ENCODE results near the gene PBRM1.

PBRM1 gene

DNA sequence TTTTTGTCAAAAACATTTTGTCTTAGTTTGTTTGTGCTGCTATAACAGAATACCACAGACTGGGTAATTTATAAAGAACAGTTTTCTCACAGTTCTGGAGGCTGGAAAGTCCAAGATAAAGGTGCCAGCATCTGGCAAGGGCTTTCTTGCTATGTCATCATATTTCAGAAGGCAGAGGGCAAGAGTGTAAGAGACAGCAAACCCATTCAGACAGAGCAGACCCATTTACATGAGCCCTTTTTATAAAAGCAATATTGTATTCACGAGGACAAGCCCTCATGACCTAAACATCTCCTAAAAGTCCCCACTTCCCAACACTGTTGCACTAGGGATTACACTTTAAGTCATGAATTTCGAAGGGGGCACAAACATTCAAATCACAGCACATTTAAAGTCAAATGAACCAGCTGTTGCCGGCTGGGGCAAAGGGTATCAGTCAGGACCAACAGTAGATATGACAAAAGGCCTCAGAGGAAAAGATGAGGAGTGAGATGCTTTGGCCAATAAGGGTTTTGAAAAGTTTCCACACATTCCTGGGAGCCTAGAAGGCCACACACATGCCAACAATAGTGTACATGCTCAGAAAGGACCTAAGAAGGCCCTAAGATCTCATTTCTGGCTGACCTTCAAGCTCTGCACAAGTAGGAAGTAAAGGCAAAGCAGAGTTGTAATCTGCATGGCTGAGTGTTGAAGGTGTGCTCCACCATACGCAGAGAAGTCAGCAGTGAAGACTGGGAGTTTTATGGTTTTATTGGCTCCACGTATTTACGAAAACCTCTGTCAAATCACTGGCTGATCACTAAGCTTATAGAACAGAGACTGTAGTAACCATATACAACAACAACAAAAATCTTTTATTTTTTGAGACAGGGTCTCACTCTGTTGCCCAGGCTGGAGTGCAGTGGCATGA, 111.4 kb downstream of the PBRM1 start:
- DNase-seq, result no peak

DNA sequence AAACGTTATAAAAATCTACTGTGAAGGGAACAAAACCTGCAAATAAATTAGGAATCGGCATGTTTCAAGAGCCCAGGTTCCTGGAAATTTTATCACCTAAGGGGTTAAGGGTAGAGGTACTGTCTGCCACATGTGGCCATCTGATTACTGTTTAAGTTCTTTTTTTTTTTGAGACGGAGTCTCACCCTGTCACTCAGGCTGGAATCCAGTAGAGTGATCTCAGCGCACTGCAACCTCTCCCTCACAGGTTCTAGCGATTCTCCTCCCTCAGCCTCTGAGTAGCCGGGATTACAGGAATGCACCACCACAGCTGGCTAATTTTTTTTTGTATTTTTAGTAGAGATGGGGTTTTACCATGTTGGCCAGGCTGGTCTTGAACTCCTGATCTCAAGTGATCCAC, 113.5 kb downstream of the PBRM1 start:
- DNase-seq, result no peak

DNA sequence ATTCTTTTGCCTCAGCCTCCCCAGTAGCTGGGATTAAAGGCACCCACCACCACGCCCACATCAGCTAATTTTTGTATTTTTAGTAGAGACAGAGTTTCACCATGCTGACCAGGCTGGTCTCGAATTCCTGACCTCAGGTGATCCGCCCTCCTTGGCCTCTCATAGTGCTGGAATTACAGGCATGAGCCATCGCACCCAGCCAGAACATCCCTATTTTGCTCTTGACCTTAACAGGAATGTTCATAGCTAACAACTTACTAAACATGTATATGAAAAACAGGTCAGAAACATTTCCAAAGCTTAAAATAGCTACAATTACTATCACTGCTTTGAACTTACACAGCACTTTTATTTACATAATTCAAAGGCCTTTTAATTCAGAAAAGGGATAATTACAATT, 115.6 kb downstream of the PBRM1 start:
- DNase-seq, result no peak

DNA sequence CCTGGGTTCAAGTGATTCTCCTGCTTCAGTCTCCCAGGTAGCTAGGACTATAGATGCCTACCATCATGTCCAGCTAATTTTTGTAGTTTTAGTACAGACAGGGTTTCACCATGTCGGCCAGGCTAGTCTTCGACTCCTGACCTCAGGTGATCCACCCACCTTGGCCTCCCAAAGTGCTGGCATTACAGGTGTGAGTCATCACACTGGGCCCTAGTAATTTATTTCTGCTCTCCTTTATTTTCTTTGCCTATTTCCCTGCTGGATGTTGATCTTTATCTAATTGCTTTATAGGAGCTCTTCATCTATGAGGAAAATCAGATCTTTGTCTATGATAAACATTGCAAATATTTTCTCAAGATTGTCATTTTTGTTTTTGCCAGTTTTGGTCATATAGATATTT, 117.6 kb downstream of the PBRM1 start:
- DNase-seq, result no peak

DNA sequence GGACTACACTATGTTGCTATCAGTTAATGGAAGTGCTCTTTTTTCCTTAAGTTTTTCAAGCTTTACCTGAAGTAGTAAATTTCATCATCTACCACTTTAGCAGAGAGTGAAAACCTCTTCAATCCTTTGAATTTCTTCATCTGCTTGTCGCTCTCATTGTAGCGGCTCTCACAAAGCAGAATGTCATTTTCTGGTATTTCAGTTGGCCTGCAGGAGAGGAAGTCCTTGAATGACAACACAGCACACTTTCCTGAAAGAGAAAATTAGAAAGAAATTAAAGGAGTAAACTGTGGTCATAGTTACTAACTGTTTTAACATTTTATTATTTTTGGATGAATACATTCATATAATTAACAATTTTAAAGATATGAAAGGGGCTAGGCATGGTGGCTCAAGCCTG, 121.7 kb downstream of the PBRM1 start:
- no peak for DNase-seq

DNA sequence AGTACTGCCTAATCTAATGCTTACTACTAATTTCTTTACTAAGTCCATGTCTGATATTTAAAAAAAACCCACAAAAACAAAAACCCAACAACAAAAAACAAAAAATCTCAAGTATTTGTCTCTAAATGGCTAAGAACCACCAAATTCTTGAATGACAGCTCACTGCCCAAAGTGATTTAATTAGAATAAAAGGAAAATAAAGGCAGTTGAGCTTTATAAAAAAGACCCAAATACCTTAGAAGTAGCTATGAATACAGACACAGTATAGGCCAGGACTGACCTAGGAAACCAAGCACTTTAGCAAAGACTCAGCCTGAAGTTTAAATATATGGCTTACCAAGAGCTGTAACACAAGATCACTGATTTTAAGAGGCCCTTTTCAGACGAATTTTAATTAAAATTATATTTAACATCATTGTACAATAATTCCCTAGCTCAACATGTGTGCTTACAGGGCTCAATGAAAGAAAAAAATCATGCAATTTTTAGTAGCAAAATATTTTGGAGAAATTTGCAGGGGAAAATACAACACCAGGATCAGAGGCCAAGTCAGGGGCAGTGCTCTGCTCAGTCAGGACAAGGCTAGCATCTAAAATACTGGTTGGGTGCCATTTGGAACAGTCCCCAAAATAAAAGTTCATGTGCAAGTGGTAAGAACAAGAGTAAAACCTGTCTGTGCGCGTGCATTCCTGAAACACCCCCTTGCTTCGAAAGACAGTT, 124.5 kb downstream of the PBRM1 start:
- DNase-seq, result no peak

DNA sequence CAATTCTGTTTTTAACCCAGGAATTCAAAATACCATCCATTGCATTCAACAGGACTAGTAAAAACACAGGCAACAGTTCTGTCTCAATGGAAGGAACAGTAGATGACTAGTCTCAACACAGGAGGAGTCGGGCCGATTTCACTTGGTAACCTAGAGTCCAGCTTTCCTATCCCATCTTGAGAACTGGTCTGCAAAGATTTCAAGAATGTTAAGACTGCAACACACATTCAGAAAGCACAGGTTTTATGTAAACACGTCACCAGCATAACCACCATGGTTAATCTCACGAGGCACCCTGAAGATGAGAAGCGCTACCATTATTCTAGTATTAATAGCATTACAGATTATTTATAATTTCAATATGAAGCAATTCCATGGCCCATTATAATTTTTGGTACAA, 127.3 kb downstream of the PBRM1 start:
- DNase-seq, result no peak

DNA sequence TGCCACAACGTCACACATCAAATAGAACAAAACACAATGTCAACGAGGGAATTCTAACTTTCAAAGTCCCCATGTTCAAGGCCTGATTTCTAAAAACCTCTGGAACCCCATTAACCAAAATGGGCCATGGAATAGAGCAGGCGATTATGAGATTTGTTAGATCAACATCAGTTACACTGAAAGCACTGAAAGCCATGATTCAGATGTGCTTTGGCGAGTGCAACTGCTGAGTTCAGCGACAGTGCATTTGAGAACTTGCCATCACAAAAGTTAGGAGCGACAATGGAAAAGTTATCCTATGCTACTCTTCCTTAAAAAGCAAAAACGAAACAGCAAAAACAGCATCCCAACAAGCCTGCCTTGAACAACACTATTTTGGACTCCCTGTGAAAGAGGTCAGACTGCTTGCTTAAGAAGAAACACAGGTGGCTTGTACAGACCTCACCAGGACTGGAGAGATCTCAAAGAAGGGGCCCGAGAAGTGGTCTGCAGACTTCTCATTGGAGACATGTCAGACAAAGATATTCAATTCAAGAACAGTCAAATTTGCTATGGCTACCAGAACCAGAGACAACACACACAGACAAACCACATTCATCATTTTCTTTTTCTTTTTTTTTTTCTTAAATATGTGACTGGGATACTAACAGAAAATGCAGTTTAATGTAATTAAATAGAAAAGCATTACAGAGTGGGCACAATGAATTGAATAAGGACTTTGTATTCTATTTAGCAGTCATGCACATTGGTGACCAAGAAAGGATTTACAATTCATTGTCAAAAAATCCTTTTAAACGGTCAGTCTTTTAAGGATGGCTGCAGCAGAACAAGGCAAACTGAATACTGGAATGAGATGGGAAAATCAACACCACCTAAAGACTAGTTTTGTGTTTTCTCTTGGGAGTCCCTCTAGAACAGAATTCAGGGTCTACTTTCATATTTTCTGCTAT, 128.4 kb downstream of the PBRM1 start:
- DNase-seq, result no peak

DNA sequence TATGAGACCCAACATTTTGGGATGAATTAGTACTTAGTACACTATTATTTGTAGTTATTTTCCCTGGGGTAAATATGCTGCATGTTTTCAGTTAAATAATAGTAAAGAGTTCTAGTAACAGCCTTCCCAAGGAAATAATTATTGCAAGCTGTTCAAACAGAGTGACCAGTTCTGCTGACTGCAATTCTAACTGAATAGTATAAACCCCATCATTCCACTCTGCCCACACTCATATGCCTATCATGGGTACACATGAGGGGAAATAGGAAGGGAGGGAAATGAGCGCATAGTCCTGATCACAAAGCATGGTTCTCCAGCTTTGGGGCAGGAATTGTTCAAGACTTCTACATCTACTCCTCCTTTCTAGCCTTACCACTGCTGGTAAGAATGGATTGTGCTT, 130.7 kb downstream of the PBRM1 start:
- no peak for DNase-seq

DNA sequence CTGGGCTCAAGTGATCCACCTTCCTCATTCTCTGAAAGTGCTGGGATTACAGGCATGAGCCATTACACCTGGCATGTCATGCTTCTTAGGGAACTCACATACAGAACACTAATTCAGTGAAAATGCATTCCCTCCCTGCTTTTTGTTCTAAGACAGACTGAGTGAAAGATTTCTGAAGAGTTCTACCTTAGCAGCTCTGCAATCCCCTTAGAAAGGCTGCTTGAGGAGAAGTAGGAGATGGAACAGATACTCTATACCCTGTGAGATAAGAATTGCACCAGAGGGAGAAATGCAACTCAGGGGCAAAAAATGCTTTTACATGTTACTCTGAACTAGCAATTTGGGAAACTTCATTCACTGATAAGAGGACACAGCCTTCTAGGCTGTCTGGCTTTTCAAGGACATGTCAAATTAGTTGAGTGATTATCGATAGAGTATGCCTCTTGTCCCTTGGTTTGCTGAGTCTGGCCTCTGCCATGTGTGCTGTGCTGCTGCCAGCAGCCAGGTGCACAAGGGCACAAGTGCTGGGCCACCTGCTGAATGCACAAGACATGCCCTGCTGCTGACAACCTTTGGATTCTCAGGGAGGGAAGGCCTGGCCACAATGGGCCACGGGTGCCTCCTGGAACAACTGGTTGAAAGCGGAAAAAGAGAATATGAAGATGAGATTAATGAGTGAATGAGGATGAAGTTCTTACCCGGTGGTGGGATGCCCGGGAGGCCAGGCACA, 131.5 kb downstream of the PBRM1 start:
- DNase-seq, result no peak

DNA sequence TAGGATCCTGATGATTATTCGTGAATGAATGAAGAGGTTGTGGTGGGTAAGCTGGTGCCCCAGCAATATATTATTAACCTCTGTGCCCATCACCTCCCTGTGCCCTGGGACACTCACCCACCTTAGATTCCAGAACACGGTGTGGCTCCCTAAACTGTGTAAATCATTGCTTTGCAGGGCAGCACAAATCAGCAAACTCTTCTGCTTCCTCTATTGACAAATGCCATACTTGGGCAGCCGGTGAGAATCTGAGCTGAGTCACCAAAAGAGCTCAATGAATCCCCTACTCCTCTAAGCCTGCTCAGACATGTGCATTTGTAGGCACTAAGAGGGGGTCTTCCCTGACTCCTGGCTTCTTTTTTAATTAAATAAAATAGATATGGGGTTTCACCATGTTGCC, 133.6 kb downstream of the PBRM1 start:
- no peak for DNase-seq

DNA sequence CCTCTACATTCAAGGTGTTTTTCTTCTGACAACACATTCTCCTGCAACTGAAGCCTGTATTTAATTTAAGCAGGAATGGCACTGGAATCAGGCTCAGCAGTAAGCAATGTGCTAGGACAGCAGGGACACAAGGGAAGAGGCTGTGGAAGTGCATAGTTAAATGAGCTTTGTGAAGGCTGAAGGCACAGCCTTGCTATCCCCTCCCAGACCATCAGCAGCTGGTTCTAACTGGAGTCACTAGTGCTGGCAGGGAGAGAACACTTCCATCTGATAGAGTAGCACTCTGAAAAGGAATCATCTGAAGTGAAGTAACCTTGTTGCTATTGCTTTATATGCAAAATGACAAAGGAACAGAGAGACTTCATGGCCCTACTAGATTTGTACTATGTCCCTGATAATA, 134.6 kb downstream of the PBRM1 start:
- no peak for DNase-seq

DNA sequence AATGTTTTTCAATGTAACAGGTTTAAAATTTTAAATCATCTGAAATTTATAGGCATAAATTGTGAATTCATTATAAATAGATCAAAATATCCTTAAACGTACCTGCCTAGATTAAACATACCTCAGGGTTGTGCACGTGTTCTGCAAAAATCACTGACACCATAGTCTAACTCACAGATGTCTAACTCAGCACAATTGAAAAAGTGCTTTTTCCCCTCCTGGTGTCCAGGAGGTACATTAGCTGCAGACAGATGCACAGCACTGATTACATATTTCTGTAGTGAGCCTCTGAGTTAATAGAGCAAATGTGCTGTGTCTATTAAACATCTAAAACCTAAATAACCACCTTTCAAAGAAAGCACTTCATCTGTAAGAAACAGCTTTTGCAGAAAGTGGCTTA, 138.6 kb downstream of the PBRM1 start:
- no peak for DNase-seq

DNA sequence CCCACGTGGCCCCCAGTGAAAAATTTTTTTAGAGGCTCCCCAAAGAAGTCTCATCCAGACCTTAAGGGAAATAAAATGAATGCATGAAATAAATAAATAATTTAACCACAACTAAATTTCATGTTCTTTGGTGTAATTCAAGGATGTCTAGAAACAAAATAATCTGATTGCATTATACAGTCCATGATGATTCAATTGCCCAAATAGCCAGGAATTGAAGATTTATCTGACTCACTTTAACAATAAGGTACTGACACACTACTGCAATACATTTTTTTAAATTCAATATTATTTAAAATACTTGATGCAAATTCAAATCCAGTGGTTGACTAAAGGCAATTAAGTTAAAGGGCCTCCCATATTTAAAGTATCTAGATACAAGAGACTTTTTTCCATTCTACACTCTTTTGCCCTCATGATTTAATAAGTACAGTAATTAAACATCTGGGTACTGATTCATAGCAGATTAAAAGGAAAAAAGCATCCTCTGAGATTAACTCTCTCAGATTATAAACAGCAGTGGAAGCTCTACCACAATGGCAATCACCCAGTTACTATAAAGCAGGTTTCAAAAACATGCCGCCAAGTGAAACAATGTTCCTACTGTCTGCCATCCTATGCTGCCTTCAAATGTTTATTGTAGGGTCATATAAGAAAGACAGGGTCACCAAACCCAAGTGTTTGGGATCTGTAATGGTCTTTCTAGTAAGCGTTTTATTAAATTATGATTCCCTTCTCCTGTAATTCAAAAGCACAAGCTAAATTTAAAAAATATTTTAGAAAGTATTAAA, 139.4 kb downstream of the PBRM1 start:
- no peak for DNase-seq

DNA sequence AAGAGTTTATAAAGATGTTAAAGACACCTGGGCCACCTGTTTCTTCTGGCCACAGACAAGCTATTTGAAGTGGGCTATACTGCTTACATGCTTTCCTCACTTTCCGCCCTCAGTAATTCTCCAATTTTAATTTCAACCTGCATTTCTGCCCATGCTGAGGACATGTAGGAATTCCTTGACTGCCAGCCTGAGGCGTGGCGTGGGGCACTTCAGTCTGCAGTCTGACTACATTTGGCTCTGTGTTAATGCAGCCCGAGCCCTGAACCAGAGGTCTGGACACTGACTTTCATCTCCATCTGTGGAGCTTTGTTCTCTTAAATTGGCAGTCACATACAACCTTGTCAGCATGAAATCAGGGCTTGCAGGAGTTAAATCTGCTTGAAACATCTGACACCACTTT, 140.8 kb downstream of the PBRM1 start:
- no peak for DNase-seq

DNA sequence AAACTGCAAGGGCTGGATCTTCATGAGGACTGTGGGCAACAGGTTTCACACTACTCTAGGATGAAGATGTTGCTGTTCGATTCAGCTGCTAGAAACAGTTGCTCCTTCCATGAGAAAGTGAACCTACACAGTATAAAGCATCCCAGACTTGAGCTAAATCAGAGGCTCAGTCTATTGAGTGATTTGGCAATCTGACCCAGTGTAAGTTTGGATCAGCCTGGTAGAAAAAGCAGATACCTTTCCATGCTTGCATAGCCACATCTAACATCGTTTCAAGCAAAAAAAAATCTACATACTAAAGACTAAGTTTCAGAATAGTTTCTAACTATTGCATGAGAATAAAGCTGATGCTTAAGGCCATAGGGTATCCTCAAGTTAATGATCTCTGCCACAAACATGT, 144.7 kb downstream of the PBRM1 start:
- no peak for DNase-seq

DNA sequence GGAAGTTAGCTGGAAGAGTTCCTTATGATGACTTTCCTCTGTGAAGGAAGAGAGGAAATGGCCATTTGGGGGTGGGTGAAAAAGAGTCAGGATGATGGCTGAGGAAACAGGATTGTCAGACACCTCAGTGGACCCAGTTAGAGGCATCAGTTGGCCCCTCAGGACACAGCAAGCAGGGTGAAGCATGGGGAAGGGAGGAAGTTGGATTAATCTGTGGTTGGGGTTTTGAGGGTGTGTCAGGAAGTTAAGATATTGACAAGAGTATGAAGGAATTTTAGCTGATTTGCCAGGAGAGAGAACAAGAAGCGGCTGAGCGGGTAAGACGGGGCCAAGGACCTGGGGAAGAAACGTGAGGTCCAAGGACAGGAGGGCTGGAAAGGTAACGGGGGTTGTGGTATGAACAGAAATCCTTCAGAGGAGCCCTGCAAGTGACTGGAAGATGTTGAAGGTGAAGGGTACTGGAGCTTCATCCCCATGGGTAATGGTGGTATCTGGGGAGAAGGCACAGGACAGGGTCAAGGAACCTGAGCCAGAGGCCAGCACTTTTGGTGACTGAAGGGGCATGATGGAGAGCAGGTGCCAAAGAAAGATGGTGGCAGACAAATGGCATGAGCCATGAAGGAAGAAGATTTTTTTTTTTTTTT, 146.6 kb downstream of the PBRM1 start:
- no peak for DNase-seq

DNA sequence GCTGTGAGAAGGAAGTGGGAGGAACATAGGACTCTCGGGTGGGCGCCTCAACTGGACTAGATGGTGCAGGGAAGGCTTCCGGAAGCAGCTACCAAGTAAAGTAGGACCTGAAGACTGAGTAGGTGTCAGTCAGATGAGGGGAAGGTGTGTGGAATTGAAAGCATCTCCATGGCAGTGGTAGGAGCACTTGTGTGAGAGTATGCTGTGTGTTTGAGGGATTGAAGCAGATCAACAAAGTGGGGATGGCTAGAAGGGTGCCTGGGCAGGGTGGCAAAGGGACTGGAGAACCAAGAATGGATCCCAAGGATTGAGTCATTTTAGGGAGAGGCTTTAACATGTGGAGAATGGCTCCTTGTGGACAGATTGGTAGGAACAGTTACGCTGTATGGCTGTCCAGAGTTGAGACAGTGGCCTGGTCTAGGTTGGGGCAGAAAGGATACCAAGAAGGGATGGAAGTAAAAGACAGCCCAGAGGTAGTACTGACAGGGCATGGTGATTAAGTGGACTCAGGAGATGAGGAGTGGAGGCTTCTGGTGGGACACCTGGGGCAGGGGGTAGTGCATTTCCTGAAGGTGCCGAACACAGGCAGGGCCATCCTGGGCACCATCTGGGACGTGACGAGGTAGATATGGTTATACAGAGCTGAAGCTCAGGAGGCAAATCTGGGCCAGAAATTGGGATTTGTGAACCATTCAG, 147.8 kb downstream of the PBRM1 start:
- no peak for DNase-seq

DNA sequence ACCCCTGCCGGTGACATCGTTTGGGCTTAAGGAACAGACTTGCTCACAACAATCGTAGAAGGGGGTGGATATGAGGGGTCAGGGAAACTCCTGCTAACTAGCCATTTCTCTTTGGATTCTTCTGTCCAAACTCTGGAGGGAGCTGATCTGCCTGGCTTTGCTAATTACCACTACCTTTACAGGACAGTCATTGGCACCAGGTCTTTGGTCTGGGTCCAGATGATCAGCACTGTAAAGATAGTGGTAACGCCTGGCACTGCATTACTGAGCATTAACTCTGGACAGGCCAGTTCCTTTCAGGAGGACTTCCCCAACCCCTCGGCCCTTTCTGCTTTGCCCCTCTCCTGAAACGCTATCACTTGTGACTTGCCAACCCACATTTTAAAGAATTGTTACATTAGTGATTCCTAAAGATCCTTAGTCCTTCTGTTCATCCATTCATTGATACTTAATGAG, 148.5 kb downstream of the PBRM1 start:
- no peak for DNase-seq

Measured in T-helper 2 cell (primary cell).